ENCODE data around the gene NELFB. TPM values are rescaled to one million over a fixed set of nuclear protein-coding genes. Genes with fewer than 3 reads are reported as not detected.
A peak's percentile ranks its signal among the peaks of the same experiment; 100 is the strongest.

NELFB gene
- total and polyA plus RNA-seq, 9 of the 15 experiments (the other 6 are each of a cell fraction or from before 2014, with no cell fraction given), result 0.24 to 84.0 (median 29.7) TPM

DNA sequence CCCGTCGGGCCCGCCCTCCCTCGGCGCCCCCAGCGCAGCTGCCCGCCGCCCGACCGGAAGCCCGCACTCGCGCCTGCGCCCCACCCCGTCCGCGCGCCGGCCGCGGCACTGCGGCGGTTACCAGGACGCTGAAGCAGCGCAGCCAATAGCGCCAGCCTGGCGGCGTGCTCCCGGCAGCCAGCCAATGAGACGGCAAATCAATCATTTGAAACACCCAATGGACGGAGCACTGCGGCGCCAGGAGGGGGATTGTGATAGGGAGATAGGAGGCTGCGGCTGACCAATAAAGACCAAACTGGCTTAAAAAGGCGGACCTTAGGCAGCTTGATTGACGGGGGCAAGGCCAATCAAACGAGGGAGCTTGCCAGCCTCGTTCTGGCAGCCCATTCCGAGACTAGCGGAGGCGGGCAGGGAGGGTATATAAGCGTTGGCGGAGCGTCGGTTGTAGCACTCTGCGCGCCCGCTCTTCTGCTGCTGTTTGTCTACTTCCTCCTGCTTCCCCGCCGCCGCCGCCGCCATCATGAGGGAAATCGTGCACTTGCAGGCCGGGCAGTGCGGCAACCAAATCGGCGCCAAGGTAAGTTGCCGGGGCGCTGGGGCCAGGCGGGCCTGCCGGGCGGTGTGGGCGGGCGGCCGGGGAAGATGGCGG lies 14.2 kb upstream of the NELFB start, which contains the start of gene TUBB4B (continued):
- TF ChIP-seq, protein P1, sequence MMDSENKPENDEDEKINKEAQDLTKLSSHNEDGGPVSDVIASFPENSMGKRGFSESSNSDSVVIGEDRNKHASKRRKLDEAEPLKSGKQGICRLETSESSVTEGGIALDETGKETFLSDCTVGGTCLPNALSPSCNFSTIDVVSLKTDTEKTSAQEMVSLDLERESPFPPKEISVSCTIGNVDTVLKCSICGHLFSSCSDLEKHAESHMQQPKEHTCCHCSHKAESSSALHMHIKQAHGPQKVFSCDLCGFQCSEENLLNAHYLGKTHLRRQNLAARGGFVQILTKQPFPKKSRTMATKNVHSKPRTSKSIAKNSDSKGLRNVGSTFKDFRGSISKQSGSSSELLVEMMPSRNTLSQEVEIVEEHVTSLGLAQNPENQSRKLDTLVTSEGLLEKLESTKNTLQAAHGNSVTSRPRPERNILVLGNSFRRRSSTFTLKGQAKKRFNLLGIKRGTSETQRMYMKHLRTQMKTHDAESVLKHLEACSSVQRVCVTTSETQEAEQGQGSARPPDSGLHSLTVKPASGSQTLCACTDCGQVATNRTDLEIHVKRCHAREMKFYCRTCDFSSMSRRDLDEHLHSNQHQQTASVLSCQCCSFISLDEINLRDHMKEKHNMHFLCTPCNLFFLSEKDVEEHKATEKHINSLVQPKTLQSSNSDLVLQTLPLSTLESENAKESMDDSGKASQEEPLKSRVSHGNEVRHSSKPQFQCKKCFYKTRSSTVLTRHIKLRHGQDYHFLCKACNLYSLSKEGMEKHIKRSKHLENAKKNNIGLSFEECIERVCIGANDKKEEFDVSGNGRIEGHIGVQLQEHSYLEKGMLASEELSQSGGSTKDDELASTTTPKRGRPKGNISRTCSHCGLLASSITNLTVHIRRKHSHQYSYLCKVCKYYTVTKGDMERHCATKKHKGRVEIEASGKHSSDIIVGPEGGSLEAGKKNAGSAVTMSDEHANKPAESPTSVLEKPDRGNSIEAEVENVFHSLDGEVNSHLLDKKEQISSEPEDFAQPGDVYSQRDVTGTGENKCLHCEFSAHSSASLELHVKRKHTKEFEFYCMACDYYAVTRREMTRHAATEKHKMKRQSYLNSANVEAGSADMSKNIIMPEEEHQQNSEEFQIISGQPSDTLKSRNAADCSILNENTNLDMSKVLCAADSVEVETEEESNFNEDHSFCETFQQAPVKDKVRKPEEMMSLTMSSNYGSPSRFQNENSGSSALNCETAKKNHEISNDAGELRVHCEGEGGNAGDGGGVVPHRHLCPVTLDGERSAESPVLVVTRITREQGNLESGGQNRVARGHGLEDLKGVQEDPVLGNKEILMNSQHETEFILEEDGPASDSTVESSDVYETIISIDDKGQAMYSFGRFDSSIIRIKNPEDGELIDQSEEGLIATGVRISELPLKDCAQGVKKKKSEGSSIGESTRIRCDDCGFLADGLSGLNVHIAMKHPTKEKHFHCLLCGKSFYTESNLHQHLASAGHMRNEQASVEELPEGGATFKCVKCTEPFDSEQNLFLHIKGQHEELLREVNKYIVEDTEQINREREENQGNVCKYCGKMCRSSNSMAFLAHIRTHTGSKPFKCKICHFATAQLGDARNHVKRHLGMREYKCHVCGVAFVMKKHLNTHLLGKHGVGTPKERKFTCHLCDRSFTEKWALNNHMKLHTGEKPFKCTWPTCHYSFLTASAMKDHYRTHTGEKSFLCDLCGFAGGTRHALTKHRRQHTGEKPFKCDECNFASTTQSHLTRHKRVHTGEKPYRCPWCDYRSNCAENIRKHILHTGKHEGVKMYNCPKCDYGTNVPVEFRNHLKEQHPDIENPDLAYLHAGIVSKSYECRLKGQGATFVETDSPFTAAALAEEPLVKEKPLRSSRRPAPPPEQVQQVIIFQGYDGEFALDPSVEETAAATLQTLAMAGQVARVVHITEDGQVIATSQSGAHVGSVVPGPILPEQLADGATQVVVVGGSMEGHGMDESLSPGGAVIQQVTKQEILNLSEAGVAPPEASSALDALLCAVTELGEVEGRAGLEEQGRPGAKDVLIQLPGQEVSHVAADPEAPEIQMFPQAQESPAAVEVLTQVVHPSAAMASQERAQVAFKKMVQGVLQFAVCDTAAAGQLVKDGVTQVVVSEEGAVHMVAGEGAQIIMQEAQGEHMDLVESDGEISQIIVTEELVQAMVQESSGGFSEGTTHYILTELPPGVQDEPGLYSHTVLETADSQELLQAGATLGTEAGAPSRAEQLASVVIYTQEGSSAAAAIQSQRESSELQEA (IDR thresholded peaks at IDR 0.05; ENCODE audit: low read depth), result no peak
- TF ChIP-seq, protein P2, sequence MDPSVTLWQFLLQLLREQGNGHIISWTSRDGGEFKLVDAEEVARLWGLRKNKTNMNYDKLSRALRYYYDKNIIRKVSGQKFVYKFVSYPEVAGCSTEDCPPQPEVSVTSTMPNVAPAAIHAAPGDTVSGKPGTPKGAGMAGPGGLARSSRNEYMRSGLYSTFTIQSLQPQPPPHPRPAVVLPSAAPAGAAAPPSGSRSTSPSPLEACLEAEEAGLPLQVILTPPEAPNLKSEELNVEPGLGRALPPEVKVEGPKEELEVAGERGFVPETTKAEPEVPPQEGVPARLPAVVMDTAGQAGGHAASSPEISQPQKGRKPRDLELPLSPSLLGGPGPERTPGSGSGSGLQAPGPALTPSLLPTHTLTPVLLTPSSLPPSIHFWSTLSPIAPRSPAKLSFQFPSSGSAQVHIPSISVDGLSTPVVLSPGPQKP (CRISPR knock-in tag; IDR thresholded peaks at IDR 0.05), result no peak
- no peak for TF ChIP-seq ZNF436 (CRISPR knock-in tag; IDR thresholded peaks at IDR 0.05)
- TF ChIP-seq ZNF41 (CRISPR knock-in tag; conservative IDR thresholded peaks at IDR 0.05), result no peak
- peak; percentile 100 for TF ChIP-seq SUPT5H (IDR thresholded peaks at IDR 0.05)
- TF ChIP-seq ZBED1 (IDR thresholded peaks at IDR 0.05), result peak; percentile 75; the same call in 1 of the 2 replicates
- no peak for TF ChIP-seq CEBPB (tag; IDR thresholded peaks at IDR 0.05)
- no peak for TF ChIP-seq NR4A1 (CRISPR knock-in tag; IDR thresholded peaks at IDR 0.05)
- no peak for TF ChIP-seq NR4A1 (tag; IDR thresholded peaks at IDR 0.05)
- 0 out of 2 replicates have a peak, but pooled peaks have one; percentile 57 for TF ChIP-seq ZBTB17 (CRISPR knock-in tag; IDR thresholded peaks at IDR 0.05)
- 0 out of 2 replicates have a peak, but pooled peaks have one; percentile 57 for TF ChIP-seq ZNF232 (CRISPR knock-in tag; IDR thresholded peaks at IDR 0.05)
- no peak for TF ChIP-seq ZKSCAN8 (CRISPR knock-in tag; IDR thresholded peaks at IDR 0.05)
- no peak for TF ChIP-seq ZNF184 (CRISPR knock-in tag; IDR thresholded peaks at IDR 0.05)
- TF ChIP-seq ZNF354B (CRISPR knock-in tag; IDR thresholded peaks at IDR 0.05), result no peak
- TF ChIP-seq RBM25 (IDR thresholded peaks at IDR 0.05; ENCODE audit: low read depth, low read length, severe bottlenecking), result peak; percentile 92
- peak; percentile 72 for TF ChIP-seq U2AF1 (optimal IDR thresholded peaks at IDR 0.05; ENCODE audit: low read depth, low read length)
- TF ChIP-seq KAT2B (IDR thresholded peaks at IDR 0.05; ENCODE audit: low read depth, low read length), result no peak
- no peak for TF ChIP-seq MCM5 (IDR thresholded peaks at IDR 0.05; ENCODE audit: low read depth)
- TF ChIP-seq POLR3A (IDR thresholded peaks at IDR 0.05; ENCODE audit: borderline replicate concordance, extremely low read depth, insufficient read depth, insufficient read length), result no peak
- no peak; the same call in 1 of the 2 replicates for TF ChIP-seq GABPB2 (CRISPR knock-in tag; conservative IDR thresholded peaks at IDR 0.05)
- peak; percentile 7; the same call in 1 of the 2 replicates for TF ChIP-seq NFE2 (IDR thresholded peaks at IDR 0.05; ENCODE audit: low read depth)
- TF ChIP-seq ELF4 (CRISPR knock-in tag; IDR thresholded peaks at IDR 0.05), result peak; percentile 86
